HL-60 (cell line): ENCODE measurements around the gene RYK.

Experiments
- GABPA ChIP-seq: IDR thresholded peaks from 2 replicates; pipeline ENCODE4 v1.6.1; 2012; ENCODE audit warnings: low read depth
- POLR2AphosphoS5 ChIP-seq: IDR thresholded peaks from 2 replicates; pipeline ENCODE4 v1.6.1; 2012; ENCODE audit warnings: low read depth
- SPI1 ChIP-seq: IDR thresholded peaks from 2 replicates; pipeline ENCODE4 v1.6.1; 2012; ENCODE audit warnings: low read depth, mild to moderate bottlenecking, borderline replicate concordance
- TF ChIP-seq, protein P1 (sequence below): IDR thresholded peaks from one replicate; pipeline ENCODE4 v1.5.1; 2011; ENCODE audit warnings: low read length, control low read depth, inconsistent platforms; ENCODE audit not compliant: insufficient read depth
- TF ChIP-seq, protein P2 (sequence below): IDR thresholded peaks from 2 replicates; pipeline ENCODE4 v1.6.1; 2012; ENCODE audit warnings: low read depth; ENCODE audit not compliant: insufficient replicate concordance

DNA sequence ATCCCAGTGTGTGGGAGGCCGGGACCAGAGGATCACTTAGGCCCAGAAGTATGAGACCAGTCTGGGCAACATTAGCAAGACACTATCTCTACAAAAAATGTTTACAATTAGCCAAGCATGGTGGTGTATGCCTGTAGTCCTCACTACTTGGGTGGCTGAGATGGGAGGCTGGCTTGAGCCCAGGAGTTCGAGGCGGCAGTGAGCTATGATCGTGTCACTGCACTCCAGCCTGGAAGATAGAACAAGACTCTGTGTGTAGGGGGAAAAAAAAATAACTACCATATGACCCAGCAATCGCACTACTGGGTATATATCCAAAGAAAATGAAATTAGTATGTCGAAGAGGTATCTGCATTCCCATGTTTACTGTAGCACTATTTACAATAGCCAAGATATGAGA, 22.6 kb downstream of the RYK start:
- TF ChIP-seq, protein P1, sequence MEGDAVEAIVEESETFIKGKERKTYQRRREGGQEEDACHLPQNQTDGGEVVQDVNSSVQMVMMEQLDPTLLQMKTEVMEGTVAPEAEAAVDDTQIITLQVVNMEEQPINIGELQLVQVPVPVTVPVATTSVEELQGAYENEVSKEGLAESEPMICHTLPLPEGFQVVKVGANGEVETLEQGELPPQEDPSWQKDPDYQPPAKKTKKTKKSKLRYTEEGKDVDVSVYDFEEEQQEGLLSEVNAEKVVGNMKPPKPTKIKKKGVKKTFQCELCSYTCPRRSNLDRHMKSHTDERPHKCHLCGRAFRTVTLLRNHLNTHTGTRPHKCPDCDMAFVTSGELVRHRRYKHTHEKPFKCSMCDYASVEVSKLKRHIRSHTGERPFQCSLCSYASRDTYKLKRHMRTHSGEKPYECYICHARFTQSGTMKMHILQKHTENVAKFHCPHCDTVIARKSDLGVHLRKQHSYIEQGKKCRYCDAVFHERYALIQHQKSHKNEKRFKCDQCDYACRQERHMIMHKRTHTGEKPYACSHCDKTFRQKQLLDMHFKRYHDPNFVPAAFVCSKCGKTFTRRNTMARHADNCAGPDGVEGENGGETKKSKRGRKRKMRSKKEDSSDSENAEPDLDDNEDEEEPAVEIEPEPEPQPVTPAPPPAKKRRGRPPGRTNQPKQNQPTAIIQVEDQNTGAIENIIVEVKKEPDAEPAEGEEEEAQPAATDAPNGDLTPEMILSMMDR, result no peak
- no peak for TF ChIP-seq GABPA
- TF ChIP-seq POLR2AphosphoS5, result no peak
- TF ChIP-seq, protein P2, sequence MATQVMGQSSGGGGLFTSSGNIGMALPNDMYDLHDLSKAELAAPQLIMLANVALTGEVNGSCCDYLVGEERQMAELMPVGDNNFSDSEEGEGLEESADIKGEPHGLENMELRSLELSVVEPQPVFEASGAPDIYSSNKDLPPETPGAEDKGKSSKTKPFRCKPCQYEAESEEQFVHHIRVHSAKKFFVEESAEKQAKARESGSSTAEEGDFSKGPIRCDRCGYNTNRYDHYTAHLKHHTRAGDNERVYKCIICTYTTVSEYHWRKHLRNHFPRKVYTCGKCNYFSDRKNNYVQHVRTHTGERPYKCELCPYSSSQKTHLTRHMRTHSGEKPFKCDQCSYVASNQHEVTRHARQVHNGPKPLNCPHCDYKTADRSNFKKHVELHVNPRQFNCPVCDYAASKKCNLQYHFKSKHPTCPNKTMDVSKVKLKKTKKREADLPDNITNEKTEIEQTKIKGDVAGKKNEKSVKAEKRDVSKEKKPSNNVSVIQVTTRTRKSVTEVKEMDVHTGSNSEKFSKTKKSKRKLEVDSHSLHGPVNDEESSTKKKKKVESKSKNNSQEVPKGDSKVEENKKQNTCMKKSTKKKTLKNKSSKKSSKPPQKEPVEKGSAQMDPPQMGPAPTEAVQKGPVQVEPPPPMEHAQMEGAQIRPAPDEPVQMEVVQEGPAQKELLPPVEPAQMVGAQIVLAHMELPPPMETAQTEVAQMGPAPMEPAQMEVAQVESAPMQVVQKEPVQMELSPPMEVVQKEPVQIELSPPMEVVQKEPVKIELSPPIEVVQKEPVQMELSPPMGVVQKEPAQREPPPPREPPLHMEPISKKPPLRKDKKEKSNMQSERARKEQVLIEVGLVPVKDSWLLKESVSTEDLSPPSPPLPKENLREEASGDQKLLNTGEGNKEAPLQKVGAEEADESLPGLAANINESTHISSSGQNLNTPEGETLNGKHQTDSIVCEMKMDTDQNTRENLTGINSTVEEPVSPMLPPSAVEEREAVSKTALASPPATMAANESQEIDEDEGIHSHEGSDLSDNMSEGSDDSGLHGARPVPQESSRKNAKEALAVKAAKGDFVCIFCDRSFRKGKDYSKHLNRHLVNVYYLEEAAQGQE, result no peak
- no peak for TF ChIP-seq SPI1
